K562 (cell line): Measurements from ENCODE around the gene NCOA1. TPM values are rescaled to one million over a fixed set of nuclear protein-coding genes. Genes with fewer than 3 reads are reported as not detected.
A peak's percentile ranks its signal among the peaks of the same experiment; 100 is the strongest.

ENCODE experiments used
- BACH1 ChIP-seq: fragments of 200-800 bp; sonication (Bioruptor generic); IDR thresholded peaks from 2 replicates; pipeline ENCODE4 v1.6.1; 2016; ENCODE audit warnings: missing genetic modification characterization, missing compliant biosample characterization
- CBX2 ChIP-seq: fragments of 200-600 bp; sonication (generic); IDR thresholded peaks from one replicate; pipeline ENCODE4 v1.6.1; 2012; ENCODE audit warnings: mild to moderate bottlenecking, low read length, inconsistent platforms; ENCODE audit not compliant: insufficient read depth, poor library complexity, severe bottlenecking
- COPS2 ChIP-seq: fragments of 450-650 bp; conservative IDR thresholded peaks from 2 replicates; pipeline ENCODE4 v1.6.1; 2016; ENCODE audit warnings: mild to moderate bottlenecking, moderate library complexity
- CTBP1 ChIP-seq: fragments of 450-650 bp; IDR thresholded peaks from 2 replicates; pipeline ENCODE4 v1.6.1; 2016; ENCODE audit warnings: borderline replicate concordance
- E2F3 ChIP-seq: fragments of 250-450 bp; sonication (Bioruptor Pico); IDR thresholded peaks from 2 replicates; pipeline ENCODE4 v1.4.0; 2020; ENCODE audit warnings: mild to moderate bottlenecking
- ETV5 ChIP-seq: sonication (generic); formaldehyde crosslinking; IDR thresholded peaks from 2 replicates; pipeline ENCODE4 v1.4.0; 2020; ENCODE audit warnings: low read depth, mild to moderate bottlenecking, missing genetic modification reagents
- GABPB1 ChIP-seq: sonication (generic); formaldehyde crosslinking; IDR thresholded peaks from 2 replicates; pipeline ENCODE4 v1.8.0; 2022; ENCODE audit warnings: mild to moderate bottlenecking, missing genetic modification reagents
- GATAD2B ChIP-seq: fragments of 450-650 bp; IDR thresholded peaks from 2 replicates; pipeline ENCODE4 v1.6.1; 2017; ENCODE audit warnings: mild to moderate bottlenecking, borderline replicate concordance
- GMEB1 ChIP-seq: fragments of 250-450 bp; sonication (Bioruptor Pico); IDR thresholded peaks from 2 replicates; pipeline ENCODE4 v1.4.0; 2020; ENCODE audit warnings: mild to moderate bottlenecking
- HDAC3 ChIP-seq: fragments of 450-650 bp; IDR thresholded peaks from 2 replicates; pipeline ENCODE4 v1.6.1; 2018; ENCODE audit warnings: borderline replicate concordance, mild to moderate bottlenecking, moderate library complexity; ENCODE audit not compliant: partially characterized antibody
- HNRNPK ChIP-seq: fragments of 200-400 bp; formaldehyde crosslinking; IDR thresholded peaks from one replicate; pipeline ENCODE4 v1.6.1; 2018; ENCODE audit warnings: mild to moderate bottlenecking, low read depth, low read length; ENCODE audit not compliant: poor library complexity, severe bottlenecking
- IFI16 ChIP-seq: fragments of 250-450 bp; sonication (Bioruptor Pico); IDR thresholded peaks from 2 replicates; pipeline ENCODE4 v2.1.2; 2022; ENCODE audit warnings: mild to moderate bottlenecking, inconsistent platforms
- KHSRP ChIP-seq: fragments of 450-650 bp; IDR thresholded peaks from 2 replicates; pipeline ENCODE4 v1.6.1; 2017
- L3MBTL2 ChIP-seq: fragments of 450-650 bp; IDR thresholded peaks from 2 replicates; pipeline ENCODE4 v1.6.1; 2016; ENCODE audit warnings: mild to moderate bottlenecking, moderate library complexity
- MCM3 ChIP-seq: fragments of 450-650 bp; IDR thresholded peaks from 2 replicates; pipeline ENCODE4 v1.6.1; 2016
- MTA2 ChIP-seq: fragments of 450-650 bp; IDR thresholded peaks from 2 replicates; pipeline ENCODE4 v1.6.1; 2016; ENCODE audit warnings: low read depth
- MTF1 ChIP-seq: fragments of 250-450 bp; sonication (Bioruptor Pico); IDR thresholded peaks from 2 replicates; pipeline ENCODE4 v1.9.0; 2021; ENCODE audit warnings: moderate library complexity, mild to moderate bottlenecking, inconsistent platforms, borderline replicate concordance
- NFE2L1 ChIP-seq: fragments of 450-650 bp; IDR thresholded peaks from 2 replicates; pipeline ENCODE4 v1.6.1; 2016; ENCODE audit warnings: missing genetic modification characterization, low read depth, mild to moderate bottlenecking, missing compliant biosample characterization, moderate library complexity, borderline replicate concordance
- POLR2AphosphoS2 ChIP-seq: IDR thresholded peaks from 2 replicates; pipeline ENCODE4 v1.6.1; 2012; ENCODE audit warnings: low read length, improper control_type of control experiment
- PYGO2 ChIP-seq: fragments of 450-650 bp; IDR thresholded peaks from 2 replicates; pipeline ENCODE4 v1.6.1; 2016; ENCODE audit warnings: mild to moderate bottlenecking, missing genetic modification characterization, moderate library complexity, missing compliant biosample characterization
- SMAD3 ChIP-seq: fragments of 450-650 bp; formaldehyde crosslinking; conservative IDR thresholded peaks from 2 replicates; pipeline ENCODE4 v1.4.0; 2020; ENCODE audit warnings: mild to moderate bottlenecking
- SNIP1 ChIP-seq: fragments of 450-650 bp; IDR thresholded peaks from 2 replicates; pipeline ENCODE4 v1.7.1; 2017; ENCODE audit warnings: low read depth, mild to moderate bottlenecking
- SRSF7 ChIP-seq: fragments of 200-400 bp; formaldehyde crosslinking; optimal IDR thresholded peaks from 2 replicates; pipeline ENCODE3; 2017; ENCODE audit warnings: mild to moderate bottlenecking, low read depth, low read length
- TFAM ChIP-seq: fragments of 250-450 bp; sonication (Bioruptor Pico); conservative IDR thresholded peaks from 2 replicates; pipeline ENCODE4 v1.5.0; 2021; ENCODE audit warnings: mild to moderate bottlenecking, moderate library complexity
- ZNF780A ChIP-seq: fragments of 250-450 bp; sonication (Bioruptor Pico); IDR thresholded peaks from 2 replicates; pipeline ENCODE4 v1.5.0; 2021; ENCODE audit warnings: mild to moderate bottlenecking
- polyA plus RNA-seq, 8 experiments: library from polyadenylated mRNA; depleted of rRNA in 4 of 8; stranded (reverse) in 5 of 8; unstranded in 3 of 8; fragments of >200 nt; fragmentation: Nextera tagmentation in 2 of 8; fragmentation: Illumina TruSeq in 1 of 8; extraction: Ambion mirVana in 2 of 8; extraction: Trizol in 1 of 8; gene quantifications; 2 replicates each; pipeline versions ENCODE4 v1.2.1 to v1.2.3, GENCODE V29; 2011 to 2014; ENCODE audit warnings: inconsistent platforms in 1 of 8, missing spikeins in 1 of 8
- total RNA-seq, 7 experiments: library from RNA; depleted of rRNA in 6 of 7; stranded (reverse); fragments of >200 nt in 6 of 7; fragmentation: Illumina TruSeq in 2 of 7; extraction: Trizol in 2 of 7; gene quantifications; 2 replicates each; pipeline versions ENCODE4 v1.2.1 to v1.2.3, GENCODE V29; 2011 to 2021; ENCODE audit warnings: low replicate concordance in 1 of 7
- TF ChIP-seq, protein P1 (sequence below): sonication (generic); formaldehyde crosslinking; IDR thresholded peaks from 2 replicates; pipeline ENCODE4 v1.8.0; 2022; ENCODE audit warnings: missing genetic modification reagents, mild to moderate bottlenecking, borderline replicate concordance
- TF ChIP-seq, protein P2 (sequence below): fragments of 200-800 bp; sonication (Bioruptor generic); IDR thresholded peaks from 2 replicates; pipeline ENCODE4 v1.6.1; 2017; ENCODE audit warnings: missing genetic modification characterization, missing compliant biosample characterization

Gene NCOA1
- total and polyA plus RNA-seq, 9 of the 15 experiments (the other 6 are each of a cell fraction or from before 2014, with no cell fraction given), result 4.9 to 25.7 (median 17.0) TPM

DNA sequence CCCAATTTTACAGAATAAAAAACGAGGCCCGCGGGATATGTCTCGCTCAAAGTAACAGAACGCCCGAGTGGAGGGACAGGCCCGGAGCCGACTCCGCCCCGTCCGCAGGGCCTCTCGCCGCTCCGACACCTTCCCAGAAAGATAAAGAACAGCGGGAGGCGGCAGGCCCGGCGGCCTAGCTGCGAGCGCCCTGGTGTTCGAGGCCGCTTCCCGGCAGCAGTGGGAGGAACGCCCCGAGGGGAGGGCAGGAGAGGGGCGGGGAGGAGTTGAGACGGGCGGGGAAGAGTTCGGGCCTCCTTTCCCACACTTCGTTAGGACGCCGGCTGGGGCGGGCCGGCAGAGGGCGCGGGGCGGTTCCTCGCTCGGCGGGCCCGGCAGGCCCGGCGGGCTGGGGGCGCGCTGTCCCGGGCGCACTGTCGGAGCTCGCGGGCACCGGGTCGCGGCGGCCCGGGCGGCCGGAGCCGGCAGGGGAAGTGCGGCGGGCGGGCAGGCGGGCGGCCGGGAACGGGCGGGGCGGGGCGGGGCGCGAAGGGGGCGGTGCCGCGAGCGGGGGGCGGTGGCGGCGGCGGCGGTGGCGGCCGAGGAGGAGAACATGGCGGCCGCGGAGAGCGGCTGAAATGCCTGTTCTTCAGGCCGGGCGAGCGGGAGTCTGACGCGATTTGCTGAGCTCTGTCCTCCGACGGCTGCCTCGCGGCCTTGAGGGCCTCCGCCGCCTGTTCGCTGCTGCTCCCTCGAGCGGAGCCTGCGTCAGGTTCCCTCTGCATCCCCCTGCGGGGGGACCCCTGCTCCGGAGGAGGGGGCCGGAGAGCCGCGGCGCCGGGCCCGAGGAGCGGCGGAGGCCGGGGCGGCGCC, at the start of gene NCOA1 (continued):
- TF ChIP-seq SRSF7 (no peak), E2F3 (no peak), L3MBTL2 (peak; percentile 77), COPS2 (no peak), CBX2 (no peak), IFI16 (CRISPR knock-in tag) (no peak), HDAC3 (peak; percentile 46), CTBP1 (peak; percentile 68), ZNF780A (no peak), KHSRP (no peak), HNRNPK (no peak), SNIP1 (no peak), MCM3 (no peak), BACH1 (no peak), NFE2L1 (tag) (no peak), GATAD2B (0 out of 2 replicates have a peak, but pooled peaks have one; percentile 51), POLR2AphosphoS2 (no peak), GABPB1 (CRISPR knock-in tag) (0 out of 2 replicates have a peak, but pooled peaks have one; percentile 23), GMEB1 (CRISPR knock-in tag) (no peak), MTA2 (no peak), TFAM (no peak), ETV5 (CRISPR knock-in tag) (no peak; the same call in 1 of the 2 replicates), PYGO2 (no peak), MTF1 (CRISPR knock-in tag) (no peak), SMAD3 (CRISPR knock-in tag) (no peak)
- TF ChIP-seq, protein P1, sequence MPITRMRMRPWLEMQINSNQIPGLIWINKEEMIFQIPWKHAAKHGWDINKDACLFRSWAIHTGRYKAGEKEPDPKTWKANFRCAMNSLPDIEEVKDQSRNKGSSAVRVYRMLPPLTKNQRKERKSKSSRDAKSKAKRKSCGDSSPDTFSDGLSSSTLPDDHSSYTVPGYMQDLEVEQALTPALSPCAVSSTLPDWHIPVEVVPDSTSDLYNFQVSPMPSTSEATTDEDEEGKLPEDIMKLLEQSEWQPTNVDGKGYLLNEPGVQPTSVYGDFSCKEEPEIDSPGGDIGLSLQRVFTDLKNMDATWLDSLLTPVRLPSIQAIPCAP (CRISPR knock-in tag), result no peak
- TF ChIP-seq, protein P2, sequence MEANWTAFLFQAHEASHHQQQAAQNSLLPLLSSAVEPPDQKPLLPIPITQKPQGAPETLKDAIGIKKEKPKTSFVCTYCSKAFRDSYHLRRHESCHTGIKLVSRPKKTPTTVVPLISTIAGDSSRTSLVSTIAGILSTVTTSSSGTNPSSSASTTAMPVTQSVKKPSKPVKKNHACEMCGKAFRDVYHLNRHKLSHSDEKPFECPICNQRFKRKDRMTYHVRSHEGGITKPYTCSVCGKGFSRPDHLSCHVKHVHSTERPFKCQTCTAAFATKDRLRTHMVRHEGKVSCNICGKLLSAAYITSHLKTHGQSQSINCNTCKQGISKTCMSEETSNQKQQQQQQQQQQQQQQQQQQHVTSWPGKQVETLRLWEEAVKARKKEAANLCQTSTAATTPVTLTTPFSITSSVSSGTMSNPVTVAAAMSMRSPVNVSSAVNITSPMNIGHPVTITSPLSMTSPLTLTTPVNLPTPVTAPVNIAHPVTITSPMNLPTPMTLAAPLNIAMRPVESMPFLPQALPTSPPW (CRISPR knock-in tag), result peak; percentile 92
